GM23338 (cell line): ENCODE data around the gene C4orf51. TPM values are rescaled to one million over a fixed set of nuclear protein-coding genes. Genes with fewer than 3 reads are reported as not detected.
A peak's percentile ranks its signal among the peaks of the same experiment; 100 is the strongest.

Experiments
- ATAC-seq: fragments of 200-7000 bp; cut with Tn5 transposase; 3 replicates; pipeline ENCODE4 v1.9.1; 2020
- DNase-seq: peaks from one replicate; pipeline ENCODE4 v3.0.0-alpha.2; 2015; ENCODE audit warnings: low spot score
- H2AFZ ChIP-seq: fragments of 200-600 bp; sonication (generic); 2 replicates; pipeline ENCODE4 v1.8.0; 2016; ENCODE audit warnings: antibody characterized with exemption, mild to moderate bottlenecking, moderate library complexity
- H3F3A ChIP-seq: fragments of 200-600 bp; sonication (generic); replicated peaks from 2 replicates; pipeline ENCODE4 v1.8.0; 2017; ENCODE audit warnings: antibody characterized with exemption, mixed run types, low read depth
- H3K27ac ChIP-seq: fragments of 200-600 bp; sonication (generic); 2 replicates; pipeline ENCODE4 v1.6.1; 2016; ENCODE audit warnings: low read depth
- H3K27me3 ChIP-seq: fragments of 200-600 bp; sonication (generic); 2 replicates; pipeline ENCODE4 v1.8.0; 2016; ENCODE audit warnings: mild to moderate bottlenecking, mixed run types, moderate library complexity; ENCODE audit not compliant: insufficient read depth
- H3K36me3 ChIP-seq: fragments of 200-600 bp; sonication (generic); 2 replicates; pipeline ENCODE4 v1.8.0; 2016; ENCODE audit warnings: mild to moderate bottlenecking; ENCODE audit not compliant: insufficient read depth
- H3K4me1 ChIP-seq: fragments of 200-600 bp; sonication (generic); 2 replicates; pipeline ENCODE4 v1.8.0; 2016; ENCODE audit warnings: mild to moderate bottlenecking, moderate library complexity; ENCODE audit not compliant: insufficient read depth
- H3K4me2 ChIP-seq: fragments of 200-600 bp; sonication (generic); 2 replicates; pipeline ENCODE4 v1.7.1; 2017; ENCODE audit warnings: mixed run types
- H3K4me3 ChIP-seq: fragments of 200-600 bp; sonication (generic); 2 replicates; pipeline ENCODE4 v1.6.1; 2016; ENCODE audit warnings: mixed run types
- H3K79me2 ChIP-seq: fragments of 200-600 bp; sonication (generic); replicated peaks from 2 replicates; pipeline ENCODE4 v1.8.0; 2017; ENCODE audit warnings: mild to moderate bottlenecking; ENCODE audit not compliant: insufficient read depth
- H3K9me2 ChIP-seq: fragments of 200-600 bp; sonication (generic); 2 replicates; pipeline ENCODE4 v1.8.0; 2017; ENCODE audit not compliant: insufficient read depth
- H4K20me1 ChIP-seq: fragments of 200-600 bp; sonication (generic); replicated peaks from 2 replicates; pipeline ENCODE4 v1.8.0; 2017; ENCODE audit warnings: mild to moderate bottlenecking; ENCODE audit not compliant: insufficient read depth
- H3K27ac Mint-ChIP-seq: 2 replicates; pipeline ENCODE4 v1.8.0; 2020; ENCODE audit warnings: inconsistent platforms, mild to moderate bottlenecking, moderate library complexity, mixed read lengths
- H3K27me3 Mint-ChIP-seq: 3 replicates; pipeline ENCODE4 v1.8.0; 2022; ENCODE audit warnings: low read depth, mild to moderate bottlenecking, moderate library complexity, mixed read lengths, inconsistent platforms; ENCODE audit not compliant: insufficient read depth, poor library complexity
- H3K36me3 Mint-ChIP-seq: 3 replicates; pipeline ENCODE4 v1.8.0; 2021; ENCODE audit warnings: low read depth, mild to moderate bottlenecking, inconsistent platforms, moderate library complexity, mixed read lengths
- H3K4me1 Mint-ChIP-seq: 3 replicates; pipeline ENCODE4 v1.8.0; 2020; ENCODE audit warnings: mild to moderate bottlenecking, inconsistent platforms, mixed read lengths
- H3K4me3 Mint-ChIP-seq: 3 replicates; pipeline ENCODE4 v1.8.0; 2021; ENCODE audit warnings: moderate library complexity, mild to moderate bottlenecking, inconsistent platforms, mixed read lengths
- H3K9me3 Mint-ChIP-seq: 3 replicates; pipeline ENCODE4 v1.8.0; 2020; ENCODE audit warnings: moderate library complexity, mild to moderate bottlenecking, inconsistent platforms, mixed read lengths
- CREB1 ChIP-seq: fragments of 250-450 bp; sonication (Bioruptor Pico); IDR thresholded peaks from 2 replicates; pipeline ENCODE4 v1.5.0; 2020; ENCODE audit warnings: low read depth, mild to moderate bottlenecking, moderate library complexity
- ETS1 ChIP-seq: IDR thresholded peaks from 2 replicates; pipeline ENCODE4 v1.6.1; 2016; ENCODE audit warnings: antibody characterized with exemption
- EZH2 ChIP-seq: fragments of 200-600 bp; sonication (generic); IDR thresholded peaks from one replicate; pipeline ENCODE4 v1.8.0; 2017; ENCODE audit warnings: antibody characterized with exemption, mild to moderate bottlenecking, low read depth; ENCODE audit not compliant: unreplicated experiment
- EZH2phosphoT487 ChIP-seq: fragments of 200-600 bp; sonication (generic); IDR thresholded peaks from one replicate; pipeline ENCODE4 v1.8.1; 2018; ENCODE audit warnings: antibody characterized with exemption; ENCODE audit not compliant: unreplicated experiment
- JUNB ChIP-seq: IDR thresholded peaks from one replicate; pipeline ENCODE4 v1.6.1; 2016; ENCODE audit warnings: antibody characterized with exemption; ENCODE audit not compliant: unreplicated experiment
- NANOG ChIP-seq: IDR thresholded peaks from 2 replicates; pipeline ENCODE4 v1.6.1; 2016; ENCODE audit warnings: antibody characterized with exemption, borderline replicate concordance
- POLR2AphosphoS5 ChIP-seq: IDR thresholded peaks from 2 replicates; pipeline ENCODE4 v1.6.1; 2016; ENCODE audit warnings: antibody characterized with exemption, low read depth
- STAT1 ChIP-seq: IDR thresholded peaks from one replicate; pipeline ENCODE4 v1.6.1; 2016; ENCODE audit warnings: antibody characterized with exemption; ENCODE audit not compliant: unreplicated experiment
- ZNF114 ChIP-seq: fragments of 250-450 bp; sonication (Bioruptor Pico); IDR thresholded peaks from 2 replicates; pipeline ENCODE4 v1.5.0; 2020; ENCODE audit warnings: mild to moderate bottlenecking, moderate library complexity
- ZNF331 ChIP-seq: fragments of 250-450 bp; sonication (Bioruptor Pico); IDR thresholded peaks from 2 replicates; pipeline ENCODE4 v1.5.0; 2020; ENCODE audit warnings: low read depth, mild to moderate bottlenecking, moderate library complexity
- polyA plus RNA-seq: library from polyadenylated mRNA; unstranded; fragments of >200 nt; fragmentation: Nextera tagmentation; extraction: Ambion mirVana; gene quantifications from 2 replicates; pipeline ENCODE4 v1.2.1, GENCODE V29; 2016
- total RNA-seq: library from RNA; depleted of rRNA; stranded (reverse); fragments of >200 nt; shearing (Covaris generic); gene quantifications from 2 replicates; pipeline ENCODE4 v1.2.3, GENCODE V29; 2014
- TF ChIP-seq, protein P1 (sequence below): fragments of 250-450 bp; sonication (Bioruptor Pico); IDR thresholded peaks from 2 replicates; pipeline ENCODE4 v1.5.0; 2020; ENCODE audit warnings: mild to moderate bottlenecking, moderate library complexity
- TF ChIP-seq, protein P2 (sequence below): IDR thresholded peaks from one replicate; pipeline ENCODE4 v1.6.1; 2018; ENCODE audit warnings: antibody characterized with exemption; ENCODE audit not compliant: unreplicated experiment
- TF ChIP-seq, protein P3 (sequence below), 2 experiments: fragments of 200-600 bp in 1 of 2; sonication (generic) in 1 of 2; conservative IDR thresholded peaks; 2 replicates each; pipeline versions ENCODE4 v1.5.1 to v1.6.1; 2016 to 2017; ENCODE audit warnings: antibody characterized with exemption in 2 of 2, low read depth in 2 of 2, mild to moderate bottlenecking in 2 of 2, moderate library complexity in 1 of 2

The C4orf51 gene
- total and polyA plus RNA-seq, 2 experiments from 2014 or later, result not detected

- Histone ChIP-seq H3K4me1 (peaks cover 29% of the 10 kb centered on the region; the same call in 1 of the 2 replicates), H3F3A (no peaks in the 10 kb centered on the region; the same call in 1 of the 2 replicates), H3K4me2 (no peak overlapping the region), H3K27me3 (no peaks in the 10 kb centered on the region), H2AFZ (peak overlapping the region; percentile 43; the same call in 1 of the 2 replicates), H3K4me3 (no peak overlapping the region), H3K9me2 (no peaks in the 10 kb centered on the region; the same call in 1 of the 2 replicates), H3K36me3 (no peaks in the 10 kb centered on the region; the same call in 1 of the 2 replicates), H3K79me2 (no peaks in the 10 kb centered on the region), H3K27ac (peak overlapping the region; percentile 67; the same call in 1 of the 2 replicates), H4K20me1 (no peaks in the 10 kb centered on the region)
- H3K27ac Mint-ChIP-seq, result no peak overlapping the region
- H3K36me3 Mint-ChIP-seq, result no peaks in the 10 kb centered on the region; the same call in 1 of the 3 replicates
- no peak overlapping the region for H3K4me3 Mint-ChIP-seq
- ATAC-seq, result no peak
- no peaks in the 10 kb centered on the region; the same call in 2 of the 3 replicates for H3K9me3 Mint-ChIP-seq
- H3K27me3 Mint-ChIP-seq, result peaks cover 2% of the 10 kb centered on the region
- TF ChIP-seq ZNF114 (CRISPR knock-in tag) (no peak), POLR2AphosphoS5 (no peak), EZH2phosphoT487 (no peak), NANOG (no peak), EZH2 (no peak), STAT1 (no peak), JUNB (no peak), ETS1 (no peak), CREB1 (CRISPR knock-in tag) (no peak), ZNF331 (CRISPR knock-in tag) (no peak)
- TF ChIP-seq, protein P1, sequence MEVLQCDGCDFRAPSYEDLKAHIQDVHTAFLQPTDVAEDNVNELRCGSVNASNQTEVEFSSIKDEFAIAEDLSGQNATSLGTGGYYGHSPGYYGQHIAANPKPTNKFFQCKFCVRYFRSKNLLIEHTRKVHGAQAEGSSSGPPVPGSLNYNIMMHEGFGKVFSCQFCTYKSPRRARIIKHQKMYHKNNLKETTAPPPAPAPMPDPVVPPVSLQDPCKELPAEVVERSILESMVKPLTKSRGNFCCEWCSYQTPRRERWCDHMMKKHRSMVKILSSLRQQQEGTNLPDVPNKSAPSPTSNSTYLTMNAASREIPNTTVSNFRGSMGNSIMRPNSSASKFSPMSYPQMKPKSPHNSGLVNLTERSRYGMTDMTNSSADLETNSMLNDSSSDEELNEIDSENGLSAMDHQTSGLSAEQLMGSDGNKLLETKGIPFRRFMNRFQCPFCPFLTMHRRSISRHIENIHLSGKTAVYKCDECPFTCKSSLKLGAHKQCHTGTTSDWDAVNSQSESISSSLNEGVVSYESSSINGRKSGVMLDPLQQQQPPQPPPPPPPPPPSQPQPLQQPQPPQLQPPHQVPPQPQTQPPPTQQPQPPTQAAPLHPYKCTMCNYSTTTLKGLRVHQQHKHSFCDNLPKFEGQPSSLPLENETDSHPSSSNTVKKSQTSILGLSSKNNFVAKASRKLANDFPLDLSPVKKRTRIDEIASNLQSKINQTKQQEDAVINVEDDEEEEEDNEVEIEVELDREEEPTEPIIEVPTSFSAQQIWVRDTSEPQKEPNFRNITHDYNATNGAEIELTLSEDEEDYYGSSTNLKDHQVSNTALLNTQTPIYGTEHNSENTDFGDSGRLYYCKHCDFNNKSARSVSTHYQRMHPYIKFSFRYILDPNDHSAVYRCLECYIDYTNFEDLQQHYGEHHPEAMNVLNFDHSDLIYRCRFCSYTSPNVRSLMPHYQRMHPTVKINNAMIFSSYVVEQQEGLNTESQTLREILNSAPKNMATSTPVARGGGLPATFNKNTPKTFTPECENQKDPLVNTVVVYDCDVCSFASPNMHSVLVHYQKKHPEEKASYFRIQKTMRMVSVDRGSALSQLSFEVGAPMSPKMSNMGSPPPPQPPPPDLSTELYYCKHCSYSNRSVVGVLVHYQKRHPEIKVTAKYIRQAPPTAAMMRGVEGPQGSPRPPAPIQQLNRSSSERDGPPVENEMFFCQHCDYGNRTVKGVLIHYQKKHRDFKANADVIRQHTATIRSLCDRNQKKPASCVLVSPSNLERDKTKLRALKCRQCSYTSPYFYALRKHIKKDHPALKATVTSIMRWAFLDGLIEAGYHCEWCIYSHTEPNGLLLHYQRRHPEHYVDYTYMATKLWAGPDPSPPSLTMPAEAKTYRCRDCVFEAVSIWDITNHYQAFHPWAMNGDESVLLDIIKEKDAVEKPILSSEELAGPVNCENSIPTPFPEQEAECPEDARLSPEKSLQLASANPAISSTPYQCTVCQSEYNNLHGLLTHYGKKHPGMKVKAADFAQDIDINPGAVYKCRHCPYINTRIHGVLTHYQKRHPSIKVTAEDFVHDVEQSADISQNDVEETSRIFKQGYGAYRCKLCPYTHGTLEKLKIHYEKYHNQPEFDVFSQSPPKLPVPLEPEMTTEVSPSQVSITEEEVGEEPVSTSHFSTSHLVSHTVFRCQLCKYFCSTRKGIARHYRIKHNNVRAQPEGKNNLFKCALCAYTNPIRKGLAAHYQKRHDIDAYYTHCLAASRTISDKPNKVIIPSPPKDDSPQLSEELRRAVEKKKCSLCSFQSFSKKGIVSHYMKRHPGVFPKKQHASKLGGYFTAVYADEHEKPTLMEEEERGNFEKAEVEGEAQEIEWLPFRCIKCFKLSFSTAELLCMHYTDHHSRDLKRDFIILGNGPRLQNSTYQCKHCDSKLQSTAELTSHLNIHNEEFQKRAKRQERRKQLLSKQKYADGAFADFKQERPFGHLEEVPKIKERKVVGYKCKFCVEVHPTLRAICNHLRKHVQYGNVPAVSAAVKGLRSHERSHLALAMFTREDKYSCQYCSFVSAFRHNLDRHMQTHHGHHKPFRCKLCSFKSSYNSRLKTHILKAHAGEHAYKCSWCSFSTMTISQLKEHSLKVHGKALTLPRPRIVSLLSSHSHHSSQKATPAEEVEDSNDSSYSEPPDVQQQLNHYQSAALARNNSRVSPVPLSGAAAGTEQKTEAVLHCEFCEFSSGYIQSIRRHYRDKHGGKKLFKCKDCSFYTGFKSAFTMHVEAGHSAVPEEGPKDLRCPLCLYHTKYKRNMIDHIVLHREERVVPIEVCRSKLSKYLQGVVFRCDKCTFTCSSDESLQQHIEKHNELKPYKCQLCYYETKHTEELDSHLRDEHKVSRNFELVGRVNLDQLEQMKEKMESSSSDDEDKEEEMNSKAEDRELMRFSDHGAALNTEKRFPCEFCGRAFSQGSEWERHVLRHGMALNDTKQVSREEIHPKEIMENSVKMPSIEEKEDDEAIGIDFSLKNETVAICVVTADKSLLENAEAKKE (CRISPR knock-in tag), result no peak
- TF ChIP-seq, protein P2, sequence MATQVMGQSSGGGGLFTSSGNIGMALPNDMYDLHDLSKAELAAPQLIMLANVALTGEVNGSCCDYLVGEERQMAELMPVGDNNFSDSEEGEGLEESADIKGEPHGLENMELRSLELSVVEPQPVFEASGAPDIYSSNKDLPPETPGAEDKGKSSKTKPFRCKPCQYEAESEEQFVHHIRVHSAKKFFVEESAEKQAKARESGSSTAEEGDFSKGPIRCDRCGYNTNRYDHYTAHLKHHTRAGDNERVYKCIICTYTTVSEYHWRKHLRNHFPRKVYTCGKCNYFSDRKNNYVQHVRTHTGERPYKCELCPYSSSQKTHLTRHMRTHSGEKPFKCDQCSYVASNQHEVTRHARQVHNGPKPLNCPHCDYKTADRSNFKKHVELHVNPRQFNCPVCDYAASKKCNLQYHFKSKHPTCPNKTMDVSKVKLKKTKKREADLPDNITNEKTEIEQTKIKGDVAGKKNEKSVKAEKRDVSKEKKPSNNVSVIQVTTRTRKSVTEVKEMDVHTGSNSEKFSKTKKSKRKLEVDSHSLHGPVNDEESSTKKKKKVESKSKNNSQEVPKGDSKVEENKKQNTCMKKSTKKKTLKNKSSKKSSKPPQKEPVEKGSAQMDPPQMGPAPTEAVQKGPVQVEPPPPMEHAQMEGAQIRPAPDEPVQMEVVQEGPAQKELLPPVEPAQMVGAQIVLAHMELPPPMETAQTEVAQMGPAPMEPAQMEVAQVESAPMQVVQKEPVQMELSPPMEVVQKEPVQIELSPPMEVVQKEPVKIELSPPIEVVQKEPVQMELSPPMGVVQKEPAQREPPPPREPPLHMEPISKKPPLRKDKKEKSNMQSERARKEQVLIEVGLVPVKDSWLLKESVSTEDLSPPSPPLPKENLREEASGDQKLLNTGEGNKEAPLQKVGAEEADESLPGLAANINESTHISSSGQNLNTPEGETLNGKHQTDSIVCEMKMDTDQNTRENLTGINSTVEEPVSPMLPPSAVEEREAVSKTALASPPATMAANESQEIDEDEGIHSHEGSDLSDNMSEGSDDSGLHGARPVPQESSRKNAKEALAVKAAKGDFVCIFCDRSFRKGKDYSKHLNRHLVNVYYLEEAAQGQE, result no peak
- TF ChIP-seq, protein P3, sequence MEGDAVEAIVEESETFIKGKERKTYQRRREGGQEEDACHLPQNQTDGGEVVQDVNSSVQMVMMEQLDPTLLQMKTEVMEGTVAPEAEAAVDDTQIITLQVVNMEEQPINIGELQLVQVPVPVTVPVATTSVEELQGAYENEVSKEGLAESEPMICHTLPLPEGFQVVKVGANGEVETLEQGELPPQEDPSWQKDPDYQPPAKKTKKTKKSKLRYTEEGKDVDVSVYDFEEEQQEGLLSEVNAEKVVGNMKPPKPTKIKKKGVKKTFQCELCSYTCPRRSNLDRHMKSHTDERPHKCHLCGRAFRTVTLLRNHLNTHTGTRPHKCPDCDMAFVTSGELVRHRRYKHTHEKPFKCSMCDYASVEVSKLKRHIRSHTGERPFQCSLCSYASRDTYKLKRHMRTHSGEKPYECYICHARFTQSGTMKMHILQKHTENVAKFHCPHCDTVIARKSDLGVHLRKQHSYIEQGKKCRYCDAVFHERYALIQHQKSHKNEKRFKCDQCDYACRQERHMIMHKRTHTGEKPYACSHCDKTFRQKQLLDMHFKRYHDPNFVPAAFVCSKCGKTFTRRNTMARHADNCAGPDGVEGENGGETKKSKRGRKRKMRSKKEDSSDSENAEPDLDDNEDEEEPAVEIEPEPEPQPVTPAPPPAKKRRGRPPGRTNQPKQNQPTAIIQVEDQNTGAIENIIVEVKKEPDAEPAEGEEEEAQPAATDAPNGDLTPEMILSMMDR (conservative IDR thresholded peaks at IDR 0.05; ENCODE audit: low read depth in 2 of 2), result no peak
- DNase-seq, result no peak
- peaks cover 25% of the 10 kb centered on the region for H3K4me1 Mint-ChIP-seq
Measured at GRCh38 chr4:145635117-145635516, 44.8 kb upstream of the C4orf51 start.
